ENCODE data around the gene PLCXD1. TPM values are rescaled to one million over a fixed set of nuclear protein-coding genes. Genes with fewer than 3 reads are reported as not detected.
"Not testable (repeated sequence)": the region's sequence is repeated elsewhere in the genome, so short reads cannot be mapped to it uniquely, and the experiment has no call there.

The PLCXD1 gene
- total RNA-seq, 1 donor from 2014 or later, result 10.9 TPM

DNA sequence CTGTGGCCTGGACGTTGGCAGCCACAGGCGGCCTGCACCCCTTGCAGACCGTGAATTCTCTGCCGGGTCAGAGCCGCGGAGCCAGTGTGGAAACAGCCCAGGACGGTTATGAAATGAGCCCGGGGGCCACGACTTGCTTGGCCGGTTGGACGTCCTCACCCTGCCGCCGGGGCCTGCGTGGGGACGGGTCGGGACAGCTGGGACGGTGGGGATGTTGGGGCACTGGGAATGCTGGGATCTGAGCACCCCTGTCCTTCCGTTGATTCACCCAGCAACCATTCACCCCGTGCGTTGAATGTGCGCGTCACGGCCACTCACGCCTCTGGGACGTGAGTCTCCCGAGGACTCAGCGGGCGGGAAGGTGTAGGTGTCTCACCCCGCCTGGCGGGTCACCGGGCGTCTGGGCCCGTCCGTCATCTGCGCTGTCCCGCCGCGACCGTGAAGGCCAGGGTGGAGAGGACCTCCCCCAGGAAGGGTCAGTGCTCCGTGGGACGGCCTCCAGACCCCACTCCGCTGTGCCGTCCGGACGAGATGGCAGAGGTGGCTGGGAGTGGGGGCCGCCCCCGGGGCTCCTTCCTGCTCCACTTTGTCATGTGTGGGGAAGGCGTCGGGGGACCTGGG, 4.5 kb upstream of the PLCXD1 start:
- Mint-ChIP-seq H3K27ac (ENCODE audit: unreplicated experiment) (no peak overlapping the region), H3K27me3 (ENCODE audit: unreplicated experiment) (no peaks in the 10 kb centered on the region), H3K9me3 (ENCODE audit: unreplicated experiment) (no peaks in the 10 kb centered on the region), H3K4me1 (ENCODE audit: unreplicated experiment) (peaks cover 14% of the 10 kb centered on the region), H3K36me3 (ENCODE audit: unreplicated experiment) (no peaks in the 10 kb centered on the region), H3K4me3 (ENCODE audit: unreplicated experiment) (peak overlapping the region; percentile 65)
- TF ChIP-seq CTCF (IDR thresholded peaks at IDR 0.05), result no peak
- no peak for DNase-seq (ENCODE audit: extremely low spot score, unreplicated experiment)

DNA sequence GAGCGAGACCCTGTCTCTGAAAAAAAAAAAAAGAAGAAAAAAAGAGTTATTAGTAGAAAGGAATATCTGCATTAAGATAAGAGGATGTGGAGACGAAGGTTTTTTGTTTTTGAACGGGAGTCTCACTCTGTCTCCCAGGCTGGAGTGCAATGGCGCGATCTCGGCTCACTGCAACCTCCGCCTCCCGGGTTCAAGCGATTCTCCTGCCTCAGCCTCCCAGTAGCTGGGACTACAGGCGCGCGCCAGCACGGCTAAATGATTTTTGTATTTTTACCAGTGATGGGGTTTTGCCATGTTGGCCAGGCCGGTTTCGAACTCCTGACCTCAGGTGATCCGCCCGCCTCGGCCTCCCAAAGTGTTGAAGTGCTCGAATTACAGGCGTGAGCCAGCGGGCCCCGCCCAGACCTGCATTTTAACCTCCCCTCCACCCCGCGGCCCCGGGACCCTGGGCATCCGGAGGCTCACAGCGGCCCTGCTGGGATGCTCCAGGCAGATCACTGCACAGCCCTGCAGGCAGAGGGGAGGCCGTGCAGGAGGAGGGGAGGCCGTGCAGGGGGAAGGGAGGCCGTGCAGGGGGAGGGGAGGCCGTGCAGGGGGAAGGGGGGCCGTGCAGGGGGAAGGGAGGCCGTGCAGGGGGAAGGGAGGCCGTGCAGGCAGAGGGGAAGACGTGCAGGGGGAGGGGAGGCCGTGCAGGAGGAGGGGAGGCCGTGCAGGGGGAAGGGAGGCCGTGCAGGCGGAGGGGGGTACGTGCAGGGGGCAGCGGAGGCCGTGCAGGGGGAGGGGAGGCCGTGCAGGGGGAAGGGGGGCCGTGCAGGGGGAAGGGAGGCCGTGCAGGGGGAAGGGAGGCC, 1.2 kb upstream of the PLCXD1 start:
- not testable (repeated sequence) for H3K27ac Mint-ChIP-seq (ENCODE audit: unreplicated experiment); H3K4me3 Mint-ChIP-seq (ENCODE audit: unreplicated experiment); H3K36me3 Mint-ChIP-seq (ENCODE audit: unreplicated experiment); H3K9me3 Mint-ChIP-seq (ENCODE audit: unreplicated experiment); DNase-seq (ENCODE audit: extremely low spot score, unreplicated experiment); H3K27me3 Mint-ChIP-seq (ENCODE audit: unreplicated experiment)
- H3K4me1 Mint-ChIP-seq (ENCODE audit: unreplicated experiment), result peaks cover 19% of the 10 kb centered on the region

DNA sequence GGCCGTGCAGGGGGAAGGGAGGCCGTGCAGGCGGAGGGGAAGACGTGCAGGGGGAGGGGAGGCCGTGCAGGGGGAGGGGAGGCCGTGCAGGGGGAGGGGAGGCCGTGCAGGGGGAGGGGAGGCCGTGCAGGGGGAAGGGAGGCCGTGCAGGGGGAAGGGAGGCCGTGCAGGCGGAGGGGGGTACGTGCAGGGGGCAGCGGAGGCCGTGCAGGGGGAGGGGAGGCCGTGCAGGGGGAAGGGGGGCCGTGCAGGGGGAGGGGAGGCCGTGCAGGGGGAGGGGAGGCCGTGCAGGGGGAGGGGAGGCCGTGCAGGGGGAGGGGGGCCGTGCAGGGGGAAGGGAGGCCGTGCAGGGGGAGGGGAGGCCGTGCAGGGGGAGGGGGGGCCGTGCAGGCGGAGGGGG, 459 bp upstream of the PLCXD1 start:
- H3K27ac Mint-ChIP-seq (ENCODE audit: unreplicated experiment); H3K27me3 Mint-ChIP-seq (ENCODE audit: unreplicated experiment); H3K9me3 Mint-ChIP-seq (ENCODE audit: unreplicated experiment); DNase-seq (ENCODE audit: extremely low spot score, unreplicated experiment); H3K4me3 Mint-ChIP-seq (ENCODE audit: unreplicated experiment); H3K36me3 Mint-ChIP-seq (ENCODE audit: unreplicated experiment): not testable (repeated sequence)
- peaks cover 16% of the 10 kb centered on the region for H3K4me1 Mint-ChIP-seq (ENCODE audit: unreplicated experiment)

GRCh38 chrX:282000-282681, 960 bp downstream of the PLCXD1 start:
- not testable (repeated sequence) for H3K27me3 Mint-ChIP-seq (ENCODE audit: unreplicated experiment); DNase-seq (ENCODE audit: extremely low spot score, unreplicated experiment); H3K9me3 Mint-ChIP-seq (ENCODE audit: unreplicated experiment); H3K36me3 Mint-ChIP-seq (ENCODE audit: unreplicated experiment)
- Mint-ChIP-seq H3K27ac (ENCODE audit: unreplicated experiment) (peak overlapping the region; percentile 85), H3K4me1 (ENCODE audit: unreplicated experiment) (peaks cover 13% of the 10 kb centered on the region), H3K4me3 (ENCODE audit: unreplicated experiment) (peak overlapping the region; percentile 72)

- Mint-ChIP-seq H3K36me3 (ENCODE audit: unreplicated experiment) (no peaks in the 10 kb centered on the region), H3K4me3 (ENCODE audit: unreplicated experiment) (peak overlapping the region; percentile 96), H3K4me1 (ENCODE audit: unreplicated experiment) (peaks cover 13% of the 10 kb centered on the region), H3K27ac (ENCODE audit: unreplicated experiment) (peak overlapping the region; percentile 83), H3K9me3 (ENCODE audit: unreplicated experiment) (no peaks in the 10 kb centered on the region), H3K27me3 (ENCODE audit: unreplicated experiment) (no peaks in the 10 kb centered on the region)
- TF ChIP-seq CTCF (IDR thresholded peaks at IDR 0.05), result no peak
- peak; percentile 93 for DNase-seq (ENCODE audit: extremely low spot score, unreplicated experiment)
Observed at GRCh38 chrX:283115-283845, 2.1 kb downstream of the PLCXD1 start.

DNA sequence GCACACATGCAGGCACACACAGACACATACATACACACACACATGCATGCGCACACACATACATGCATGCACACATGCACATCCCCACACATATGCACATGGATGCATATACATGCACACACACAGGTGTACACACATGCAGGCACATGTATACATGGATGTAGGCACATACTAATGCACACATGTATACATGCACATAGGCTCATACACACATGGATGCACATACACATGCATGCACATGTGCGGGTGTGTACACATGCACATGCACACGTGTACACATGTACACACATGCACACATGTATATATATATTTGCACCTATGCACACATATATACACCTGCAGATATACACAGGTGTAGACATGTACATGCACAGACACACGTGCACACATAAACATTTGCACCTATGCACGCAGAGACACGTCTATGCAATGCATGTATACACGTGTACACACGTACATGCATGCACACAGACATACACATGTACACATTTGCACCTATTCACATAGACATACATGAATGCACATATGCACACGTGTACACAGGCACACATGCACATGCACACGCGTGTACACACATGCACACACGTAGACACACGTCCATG, 4.0 kb downstream of the PLCXD1 start:
- H3K9me3 Mint-ChIP-seq (ENCODE audit: unreplicated experiment), result no peaks in the 10 kb centered on the region
- H3K27me3 Mint-ChIP-seq (ENCODE audit: unreplicated experiment), result no peaks in the 10 kb centered on the region
- H3K27ac Mint-ChIP-seq (ENCODE audit: unreplicated experiment), result no peak overlapping the region
- no peak for TF ChIP-seq CTCF (IDR thresholded peaks at IDR 0.05)
- H3K36me3 Mint-ChIP-seq (ENCODE audit: unreplicated experiment), result peaks cover 2% of the 10 kb centered on the region
- H3K4me3 Mint-ChIP-seq (ENCODE audit: unreplicated experiment), result no peak overlapping the region
- DNase-seq (ENCODE audit: extremely low spot score, unreplicated experiment), result no peak
- peaks cover 11% of the 10 kb centered on the region for H3K4me1 Mint-ChIP-seq (ENCODE audit: unreplicated experiment)
